ENCODE results near the gene CYBB. TPM values are rescaled to one million over a fixed set of nuclear protein-coding genes. Genes with fewer than 3 reads are reported as not detected.

The CYBB gene
- 1 to 10 TPM in 3 of 4 donors, under 1 TPM in 1; 0.73 to 3.7 (median 2.6) TPM for total RNA-seq

DNA sequence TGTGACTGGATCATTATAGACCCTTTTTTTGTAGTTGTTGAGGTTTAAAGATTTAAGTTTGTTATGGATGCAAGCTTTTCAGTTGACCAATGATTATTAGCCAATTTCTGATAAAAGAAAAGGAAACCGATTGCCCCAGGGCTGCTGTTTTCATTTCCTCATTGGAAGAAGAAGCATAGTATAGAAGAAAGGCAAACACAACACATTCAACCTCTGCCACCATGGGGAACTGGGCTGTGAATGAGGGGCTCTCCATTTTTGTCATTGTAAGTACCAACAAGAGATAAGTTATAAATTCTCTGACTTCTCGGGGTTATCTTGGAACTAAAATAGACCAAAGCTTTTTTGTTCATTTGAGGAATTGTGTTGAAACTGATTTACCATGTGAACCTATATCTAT, at the start of gene CYBB:
Gene CYBB (plus strand): TSS at position 203 of the 400 bp plus-strand sequence. CDS start 19 bp downstream, at position 222.
- no peak for TF ChIP-seq POLR2A (IDR thresholded peaks at IDR 0.05)
- no peak for TF ChIP-seq EP300 (IDR thresholded peaks at IDR 0.05)
- TF ChIP-seq, protein P1, sequence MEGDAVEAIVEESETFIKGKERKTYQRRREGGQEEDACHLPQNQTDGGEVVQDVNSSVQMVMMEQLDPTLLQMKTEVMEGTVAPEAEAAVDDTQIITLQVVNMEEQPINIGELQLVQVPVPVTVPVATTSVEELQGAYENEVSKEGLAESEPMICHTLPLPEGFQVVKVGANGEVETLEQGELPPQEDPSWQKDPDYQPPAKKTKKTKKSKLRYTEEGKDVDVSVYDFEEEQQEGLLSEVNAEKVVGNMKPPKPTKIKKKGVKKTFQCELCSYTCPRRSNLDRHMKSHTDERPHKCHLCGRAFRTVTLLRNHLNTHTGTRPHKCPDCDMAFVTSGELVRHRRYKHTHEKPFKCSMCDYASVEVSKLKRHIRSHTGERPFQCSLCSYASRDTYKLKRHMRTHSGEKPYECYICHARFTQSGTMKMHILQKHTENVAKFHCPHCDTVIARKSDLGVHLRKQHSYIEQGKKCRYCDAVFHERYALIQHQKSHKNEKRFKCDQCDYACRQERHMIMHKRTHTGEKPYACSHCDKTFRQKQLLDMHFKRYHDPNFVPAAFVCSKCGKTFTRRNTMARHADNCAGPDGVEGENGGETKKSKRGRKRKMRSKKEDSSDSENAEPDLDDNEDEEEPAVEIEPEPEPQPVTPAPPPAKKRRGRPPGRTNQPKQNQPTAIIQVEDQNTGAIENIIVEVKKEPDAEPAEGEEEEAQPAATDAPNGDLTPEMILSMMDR (IDR thresholded peaks at IDR 0.05): no peak
- no peak for TF ChIP-seq POLR2AphosphoS5 (IDR thresholded peaks at IDR 0.05)
- Histone ChIP-seq H3K27me3 (no peaks in the 10 kb centered on the region), H3K9me3 (no peaks in the 10 kb centered on the region), H3K4me3 (no peak within 1 kb of the TSS), H3K27ac (no peak within 1 kb of the TSS), H3K4me1 (no peaks in the 10 kb centered on the region), H3K36me3 (no peaks in the 10 kb centered on the region)
- no peak for DNase-seq (ENCODE audit: low spot score in 2 of 2)
- WGBS: 73% methylated on average over 2 of the region's 2 CpGs

DNA sequence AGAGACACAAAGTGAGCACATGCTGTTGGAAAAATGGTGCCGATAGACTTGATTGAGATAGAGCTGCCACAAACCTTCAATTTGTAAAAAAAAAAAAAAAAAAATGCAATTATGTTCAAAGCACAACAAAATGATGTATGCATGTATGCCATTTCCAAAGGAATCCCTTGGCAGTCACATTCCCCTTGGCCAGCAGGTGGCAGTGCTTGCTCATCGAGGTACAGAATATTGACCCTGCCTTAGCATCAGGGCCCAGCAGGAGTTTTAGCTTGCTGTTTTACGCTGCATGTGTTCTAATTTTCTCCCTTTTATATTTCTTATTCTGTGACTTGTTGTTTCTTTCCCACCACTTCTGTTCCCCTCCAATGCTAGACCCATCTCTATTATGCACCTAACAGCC, 34.5 kb upstream of the CYBB start:
- H3K9me3 ChIP-seq: no peaks in the 10 kb centered on the region
- 25% methylated on average over 3 of the region's 3 CpGs for WGBS
- no peak overlapping the region for H3K4me3 ChIP-seq
- no peak overlapping the region for H3K27ac ChIP-seq
- no peaks in the 10 kb centered on the region for H3K36me3 ChIP-seq
- DNase-seq (ENCODE audit: low spot score in 2 of 2): peak in 1 of 2 donors; percentile 76
- no peaks in the 10 kb centered on the region for H3K27me3 ChIP-seq
- no peaks in the 10 kb centered on the region for H3K4me1 ChIP-seq
- no peak for TF ChIP-seq EP300 (IDR thresholded peaks at IDR 0.05)
- TF ChIP-seq, protein P1 (IDR thresholded peaks at IDR 0.05): peak; percentile 49 to 50

DNA sequence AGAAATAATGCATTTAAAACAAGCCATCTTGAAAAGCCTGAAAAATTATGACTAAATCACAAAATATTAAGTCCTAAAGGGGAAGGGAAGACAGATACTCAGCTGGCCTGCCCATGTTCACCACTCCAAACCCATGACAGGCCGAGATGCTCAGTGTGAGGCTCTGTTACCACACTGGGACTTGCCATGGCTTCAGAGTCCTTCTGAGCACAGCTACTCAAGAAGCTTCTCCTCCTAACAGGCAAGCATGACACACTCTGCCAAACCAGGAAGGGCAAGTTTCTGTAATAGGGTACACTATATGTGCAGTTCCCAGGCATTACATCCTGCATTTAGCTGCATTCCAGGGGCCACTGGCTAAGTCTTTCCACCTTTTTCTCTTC, 34.0 kb upstream of the CYBB start:
- Histone ChIP-seq H3K27ac (no peak overlapping the region), H3K4me3 (no peak overlapping the region), H3K9me3 (no peaks in the 10 kb centered on the region), H3K4me1 (no peaks in the 10 kb centered on the region), H3K27me3 (no peaks in the 10 kb centered on the region), H3K36me3 (no peaks in the 10 kb centered on the region)
- DNase-seq (ENCODE audit: low spot score in 2 of 2): no peak
- WGBS: 73% methylated on average over 1 of the region's 1 CpG
- TF ChIP-seq POLR2AphosphoS5 (IDR thresholded peaks at IDR 0.05): no peak
- TF ChIP-seq, protein P1 (IDR thresholded peaks at IDR 0.05): no peak
- TF ChIP-seq POLR2A (IDR thresholded peaks at IDR 0.05): no peak
- no peak for TF ChIP-seq EP300 (IDR thresholded peaks at IDR 0.05)

DNA sequence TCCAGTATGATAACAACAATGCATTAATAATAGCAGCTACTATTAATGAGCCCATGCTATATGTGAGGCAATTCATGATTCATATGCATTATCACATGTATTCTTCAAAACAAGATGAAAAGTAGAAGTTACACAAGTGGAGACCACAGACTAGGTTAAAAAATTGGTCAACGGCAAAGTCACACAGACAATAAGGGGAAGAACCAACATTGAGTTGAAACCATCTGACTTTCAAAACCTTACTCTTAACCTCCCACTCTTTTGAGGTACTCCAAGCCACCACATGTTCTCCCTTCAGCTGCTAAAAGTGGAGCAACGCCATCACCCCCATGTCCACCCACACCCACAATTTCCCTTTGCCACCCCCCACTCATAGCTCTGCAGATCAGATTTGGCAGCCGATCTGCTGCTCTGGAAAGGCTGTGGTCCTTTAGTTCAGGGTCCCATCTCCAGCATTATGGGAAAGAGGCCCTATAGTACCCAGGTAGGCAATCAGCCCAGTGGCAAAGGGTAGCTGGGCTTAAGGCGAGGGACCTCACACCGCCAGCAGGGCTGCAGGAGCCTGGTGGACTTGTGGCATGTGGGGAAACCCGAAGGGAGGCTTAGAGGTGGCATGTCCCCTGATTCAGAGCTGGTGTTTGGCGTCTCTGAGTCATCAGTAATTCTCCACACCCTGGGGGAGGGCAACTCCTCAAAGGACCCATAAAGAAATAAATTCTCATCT, 33.5 kb upstream of the CYBB start:
- Histone ChIP-seq H3K36me3 (no peaks in the 10 kb centered on the region), H3K27ac (no peak overlapping the region), H3K9me3 (no peaks in the 10 kb centered on the region), H3K4me3 (no peak overlapping the region), H3K4me1 (no peaks in the 10 kb centered on the region), H3K27me3 (no peaks in the 10 kb centered on the region)
- TF ChIP-seq, protein P1 (IDR thresholded peaks at IDR 0.05): no peak
- TF ChIP-seq POLR2AphosphoS5 (IDR thresholded peaks at IDR 0.05): no peak
- TF ChIP-seq POLR2A (IDR thresholded peaks at IDR 0.05): no peak
- TF ChIP-seq EP300 (IDR thresholded peaks at IDR 0.05): no peak
- DNase-seq (ENCODE audit: low spot score in 2 of 2): no peak
- WGBS: 66% methylated on average over 7 of the region's 7 CpGs

DNA sequence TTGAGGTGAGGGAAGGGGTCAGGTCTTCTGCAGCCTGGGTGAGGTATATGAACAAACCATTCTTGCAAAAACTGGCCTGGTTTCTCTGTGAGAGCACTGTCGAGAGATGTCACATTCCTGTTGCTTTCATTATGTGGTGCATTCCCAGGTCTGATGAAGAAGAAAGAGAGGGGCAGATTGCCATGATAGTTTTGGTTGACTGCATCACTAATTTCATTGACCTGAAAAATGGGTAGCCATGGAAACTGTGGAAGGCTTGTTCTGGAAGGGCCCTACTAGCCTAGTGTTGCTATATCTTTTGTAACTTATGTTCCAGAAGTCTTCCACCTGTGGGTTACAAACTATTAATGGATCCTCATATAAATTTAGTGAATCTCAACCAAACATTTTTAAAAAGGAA, 32.9 kb upstream of the CYBB start:
- Histone ChIP-seq H3K36me3 (no peaks in the 10 kb centered on the region), H3K9me3 (no peaks in the 10 kb centered on the region), H3K4me3 (no peak overlapping the region), H3K27ac (no peak overlapping the region), H3K4me1 (no peaks in the 10 kb centered on the region), H3K27me3 (no peaks in the 10 kb centered on the region)
- no peak for DNase-seq (ENCODE audit: low spot score in 2 of 2)
- TF ChIP-seq EP300 (IDR thresholded peaks at IDR 0.05) (no peak), POLR2A (IDR thresholded peaks at IDR 0.05) (no peak), POLR2AphosphoS5 (IDR thresholded peaks at IDR 0.05) (no peak)
- TF ChIP-seq, protein P1 (IDR thresholded peaks at IDR 0.05): no peak
- 76% methylated on average over 1 of the region's 1 CpG for WGBS
